Measurements from ENCODE around the gene EPN2. TPM values are rescaled to one million over a fixed set of nuclear protein-coding genes. Genes with fewer than 3 reads are reported as not detected.
A peak's percentile ranks its signal among the peaks of the same experiment; 100 is the strongest.

The EPN2 gene
- total RNA-seq, 1 donor = 18.1 TPM

- no peaks in the 10 kb centered on the region for H3K27me3 ChIP-seq (ENCODE audit: insufficient read depth, low read length)
- no peak overlapping the region for H3K27ac ChIP-seq (ENCODE audit: low read depth, low read length)
Measured at GRCh38 chr17:19341641-19342610, 104.8 kb downstream of the EPN2 start.

DNA sequence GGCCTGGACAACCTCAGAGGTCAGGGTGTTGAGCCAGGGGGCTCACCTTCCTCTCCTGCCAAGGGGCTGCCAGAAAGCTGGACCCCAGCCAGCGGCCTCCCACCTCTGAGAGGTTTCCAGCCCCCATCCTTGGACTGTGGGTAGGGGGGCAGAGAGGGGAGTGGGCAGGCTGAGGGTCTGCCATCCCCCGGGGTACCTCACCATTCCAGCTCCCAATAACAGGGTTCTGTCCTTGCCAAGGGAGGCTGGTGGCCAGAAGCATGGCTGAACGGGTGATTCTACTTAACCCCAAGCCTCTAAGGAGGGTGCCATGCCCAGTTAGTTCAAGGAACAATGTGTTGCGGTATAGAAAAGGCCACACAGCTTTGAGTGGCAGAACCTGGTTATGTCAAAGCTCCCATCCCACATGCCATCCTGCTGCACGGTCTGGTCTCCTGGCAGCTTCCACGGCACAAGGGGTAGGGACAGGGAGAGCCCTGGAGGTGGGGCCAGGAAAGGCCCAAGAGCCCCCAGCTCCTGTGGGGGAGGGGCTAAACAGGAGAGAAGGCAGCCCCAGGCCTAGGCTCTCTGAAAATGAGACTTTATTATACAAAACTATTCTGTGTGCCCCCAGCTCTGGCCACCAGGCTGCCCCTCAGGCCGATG lies 105.6 kb downstream of the EPN2 start:
- no peak overlapping the region for H2AFZ ChIP-seq (ENCODE audit: low read length)
- H3K36me3 ChIP-seq (ENCODE audit: insufficient read depth, low read length) = no peaks in the 10 kb centered on the region
- H3K4me1 ChIP-seq (ENCODE audit: insufficient read depth, low read length) = peaks cover 34% of the 10 kb centered on the region
- TF ChIP-seq, protein P1, sequence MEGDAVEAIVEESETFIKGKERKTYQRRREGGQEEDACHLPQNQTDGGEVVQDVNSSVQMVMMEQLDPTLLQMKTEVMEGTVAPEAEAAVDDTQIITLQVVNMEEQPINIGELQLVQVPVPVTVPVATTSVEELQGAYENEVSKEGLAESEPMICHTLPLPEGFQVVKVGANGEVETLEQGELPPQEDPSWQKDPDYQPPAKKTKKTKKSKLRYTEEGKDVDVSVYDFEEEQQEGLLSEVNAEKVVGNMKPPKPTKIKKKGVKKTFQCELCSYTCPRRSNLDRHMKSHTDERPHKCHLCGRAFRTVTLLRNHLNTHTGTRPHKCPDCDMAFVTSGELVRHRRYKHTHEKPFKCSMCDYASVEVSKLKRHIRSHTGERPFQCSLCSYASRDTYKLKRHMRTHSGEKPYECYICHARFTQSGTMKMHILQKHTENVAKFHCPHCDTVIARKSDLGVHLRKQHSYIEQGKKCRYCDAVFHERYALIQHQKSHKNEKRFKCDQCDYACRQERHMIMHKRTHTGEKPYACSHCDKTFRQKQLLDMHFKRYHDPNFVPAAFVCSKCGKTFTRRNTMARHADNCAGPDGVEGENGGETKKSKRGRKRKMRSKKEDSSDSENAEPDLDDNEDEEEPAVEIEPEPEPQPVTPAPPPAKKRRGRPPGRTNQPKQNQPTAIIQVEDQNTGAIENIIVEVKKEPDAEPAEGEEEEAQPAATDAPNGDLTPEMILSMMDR (IDR thresholded peaks at IDR 0.05; ENCODE audit: extremely low read depth, low read depth, low read length) = no peak
- no peaks in the 10 kb centered on the region for H3K9me3 ChIP-seq (ENCODE audit: low read depth, low read length)
- peak; percentile 75 for DNase-seq (ENCODE audit: insufficient read length, low spot score, missing footprints)
- no peaks in the 10 kb centered on the region for H4K20me1 ChIP-seq (ENCODE audit: insufficient read depth, low read length)
- no peak overlapping the region for H3K27ac ChIP-seq (ENCODE audit: low read depth, low read length)
- H3K27me3 ChIP-seq (ENCODE audit: insufficient read depth, low read length) = no peaks in the 10 kb centered on the region
- H3K4me3 ChIP-seq (ENCODE audit: insufficient read depth, low read length) = no peak overlapping the region
- no peak overlapping the region for H3K4me2 ChIP-seq (ENCODE audit: insufficient read depth, low read length)
- H3K79me2 ChIP-seq (ENCODE audit: insufficient read depth, low read length) = no peaks in the 10 kb centered on the region

More at GRCh38 chr17:19341641-19342610, 104.8 kb downstream of the EPN2 start:
- no peak overlapping the region for H2AFZ ChIP-seq (ENCODE audit: low read length)
- no peaks in the 10 kb centered on the region for H3K9me3 ChIP-seq (ENCODE audit: low read depth, low read length)
- peak overlapping the region; percentile 30 for H3K4me2 ChIP-seq (ENCODE audit: insufficient read depth, low read length)
- DNase-seq (ENCODE audit: insufficient read length, low spot score, missing footprints) = peak; percentile 95
- peaks cover 28% of the 10 kb centered on the region for H3K4me1 ChIP-seq (ENCODE audit: insufficient read depth, low read length)
- TF ChIP-seq, protein P1 (IDR thresholded peaks at IDR 0.05; ENCODE audit: extremely low read depth, low read depth, low read length) = no peak
- H3K4me3 ChIP-seq (ENCODE audit: insufficient read depth, low read length) = no peak overlapping the region
- H3K36me3 ChIP-seq (ENCODE audit: insufficient read depth, low read length) = no peaks in the 10 kb centered on the region
- no peaks in the 10 kb centered on the region for H3K79me2 ChIP-seq (ENCODE audit: insufficient read depth, low read length)
- H4K20me1 ChIP-seq (ENCODE audit: insufficient read depth, low read length) = no peaks in the 10 kb centered on the region

- DNase-seq (ENCODE audit: insufficient read length, low spot score, missing footprints) = peak; percentile 72
- Histone ChIP-seq H2AFZ (ENCODE audit: low read length) (no peak overlapping the region), H3K4me1 (ENCODE audit: insufficient read depth, low read length) (peaks cover 34% of the 10 kb centered on the region), H4K20me1 (ENCODE audit: insufficient read depth, low read length) (no peaks in the 10 kb centered on the region), H3K79me2 (ENCODE audit: insufficient read depth, low read length) (no peaks in the 10 kb centered on the region), H3K27ac (ENCODE audit: low read depth, low read length) (no peak overlapping the region), H3K27me3 (ENCODE audit: insufficient read depth, low read length) (no peaks in the 10 kb centered on the region), H3K4me2 (ENCODE audit: insufficient read depth, low read length) (no peak overlapping the region), H3K9me3 (ENCODE audit: low read depth, low read length) (no peaks in the 10 kb centered on the region), H3K4me3 (ENCODE audit: insufficient read depth, low read length) (no peak overlapping the region), H3K36me3 (ENCODE audit: insufficient read depth, low read length) (no peaks in the 10 kb centered on the region)
- TF ChIP-seq, protein P1 (IDR thresholded peaks at IDR 0.05; ENCODE audit: extremely low read depth, low read depth, low read length) = no peak
Measured at GRCh38 chr17:19343256-19343630, 106.1 kb downstream of the EPN2 start.

DNA sequence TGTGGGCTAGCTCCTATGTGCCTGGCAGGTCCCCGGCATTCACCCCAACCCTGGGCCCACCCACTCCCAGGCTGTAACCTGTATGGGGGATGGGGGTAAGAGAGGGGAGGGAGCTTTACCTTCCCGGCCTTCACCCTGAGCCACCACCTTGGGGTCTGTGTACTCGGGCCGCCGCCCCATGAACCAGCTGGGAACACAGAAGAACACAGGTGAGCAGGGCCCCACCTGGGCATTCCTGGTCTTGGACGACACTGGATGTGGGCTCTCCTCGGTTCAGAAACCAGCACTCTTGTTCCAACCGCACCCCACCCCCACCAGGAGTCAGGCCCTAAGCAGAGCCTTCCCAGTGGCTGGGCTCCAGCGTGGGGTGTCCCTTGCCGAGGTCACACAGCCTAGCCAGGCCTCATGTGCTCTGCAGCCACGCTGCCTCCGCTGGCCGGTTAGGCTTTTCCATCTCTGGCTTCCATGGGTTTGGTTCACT lies 106.5 kb downstream of the EPN2 start:
- Histone ChIP-seq H3K79me2 (ENCODE audit: insufficient read depth, low read length) (no peaks in the 10 kb centered on the region), H3K4me1 (ENCODE audit: insufficient read depth, low read length) (peaks cover 34% of the 10 kb centered on the region), H3K4me3 (ENCODE audit: insufficient read depth, low read length) (no peak overlapping the region), H3K4me2 (ENCODE audit: insufficient read depth, low read length) (no peak overlapping the region), H2AFZ (ENCODE audit: low read length) (no peak overlapping the region), H3K9me3 (ENCODE audit: low read depth, low read length) (no peaks in the 10 kb centered on the region), H4K20me1 (ENCODE audit: insufficient read depth, low read length) (no peaks in the 10 kb centered on the region), H3K27ac (ENCODE audit: low read depth, low read length) (no peak overlapping the region), H3K36me3 (ENCODE audit: insufficient read depth, low read length) (no peaks in the 10 kb centered on the region), H3K27me3 (ENCODE audit: insufficient read depth, low read length) (no peaks in the 10 kb centered on the region)
- TF ChIP-seq, protein P1 (IDR thresholded peaks at IDR 0.05; ENCODE audit: extremely low read depth, low read depth, low read length) = peak; percentile 8
- DNase-seq (ENCODE audit: insufficient read length, low spot score, missing footprints) = peak; percentile 38

Measured in osteoblast (primary cell).